Activated T-helper 1 cell treated with anti-CD3 and anti-CD28 coated beads, Interleukin-2, amount 50 U/mL, for 16 hours (primary cell): ENCODE measurements around the gene TMEFF1.
A peak's percentile ranks its signal among the peaks of the same experiment; 100 is the strongest.
"Not testable (repeated sequence)": the region's sequence is repeated elsewhere in the genome, so short reads cannot be mapped to it uniquely, and the experiment has no call there.

ENCODE experiments used
- DNase-seq, 2 donors: peaks; one replicate each; pipeline ENCODE4 v3.0.0-alpha.2; 2020; ENCODE audit warnings: low read depth in 1 of 2, low spot score in 1 of 2

Gene TMEFF1

GRCh38 chr9:100472788-100473275 is at the start of gene TMEFF1:
Gene TMEFF1, plus strand, starts transcription at chr9:100473149. Its CDS starts 396 bp downstream, at chr9:100473545.
- DNase-seq: peak in 1 of 2 donors; percentile 11

GRCh38 chr9:100425758-100426157 is 47.2 kb upstream of the TMEFF1 start:
- no peak for DNase-seq

- DNase-seq: no peak
Observed at GRCh38 chr9:100426189-100426529, 46.8 kb upstream of the TMEFF1 start.

GRCh38 chr9:100426530-100427365 is 46.2 kb upstream of the TMEFF1 start, which contains the start of gene MSANTD3:
Gene MSANTD3, plus strand, starts transcription at chr9:100427143. Its CDS starts 14,796 bp downstream, at chr9:100441939.
- peak in 1 of 2 donors; percentile 44 for DNase-seq

- no peak for DNase-seq
Observed at GRCh38 chr9:100427366-100428263, 45.3 kb upstream of the TMEFF1 start.

- DNase-seq: no peak
Observed at GRCh38 chr9:100428871-100429654, 43.9 kb upstream of the TMEFF1 start.

GRCh38 chr9:100430286-100430940 is 42.5 kb upstream of the TMEFF1 start:
- no peak for DNase-seq

GRCh38 chr9:100431886-100432285 is 41.1 kb upstream of the TMEFF1 start:
- no peak for DNase-seq

GRCh38 chr9:100432736-100433135 is 40.2 kb upstream of the TMEFF1 start:
- DNase-seq: no peak

- no peak for DNase-seq
Observed at GRCh38 chr9:100436571-100436970, 36.4 kb upstream of the TMEFF1 start.

- peak; percentile 42 to 47 for DNase-seq
Observed at GRCh38 chr9:100437860-100438805, 34.8 kb upstream of the TMEFF1 start.

GRCh38 chr9:100440071-100440470 is 32.9 kb upstream of the TMEFF1 start:
- DNase-seq: no peak

GRCh38 chr9:100440487-100440886 is 32.5 kb upstream of the TMEFF1 start:
- not testable (repeated sequence) for DNase-seq

GRCh38 chr9:100441911-100442361 is 31.0 kb upstream of the TMEFF1 start:
- no peak for DNase-seq

- DNase-seq: no peak
Observed at GRCh38 chr9:100443781-100444768, 28.9 kb upstream of the TMEFF1 start.

GRCh38 chr9:100445161-100445902 is 27.6 kb upstream of the TMEFF1 start:
- DNase-seq: no peak

- no peak for DNase-seq
Observed at GRCh38 chr9:100445903-100446549, 26.9 kb upstream of the TMEFF1 start.
